ENCODE results near the gene SMTNL2.
"Not testable (repeated sequence)": the region's sequence is repeated elsewhere in the genome, so short reads cannot be mapped to it uniquely, and the experiment has no call there.

SMTNL2 gene

DNA sequence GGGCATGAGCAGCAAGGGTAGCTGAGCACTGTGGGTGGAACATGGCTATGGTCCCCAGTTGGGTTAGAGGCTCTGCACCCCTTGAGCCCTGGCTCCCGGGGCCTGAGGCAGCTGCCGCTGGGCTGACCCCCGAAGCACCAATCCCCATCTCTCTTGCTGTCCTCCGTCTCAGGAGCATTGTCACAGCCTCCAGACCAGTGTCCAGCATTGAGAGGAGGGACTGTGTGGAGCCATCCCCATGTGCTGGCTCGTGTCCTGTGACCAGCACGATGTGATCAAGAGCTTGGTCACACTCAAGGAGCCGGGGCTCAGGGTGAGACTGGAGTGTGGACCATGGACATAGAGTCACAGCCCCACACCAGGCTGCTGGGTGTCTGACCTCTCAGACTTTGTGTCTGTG lies 2.9 kb downstream of the SMTNL2 start:
- no peak for DNase-seq

DNA sequence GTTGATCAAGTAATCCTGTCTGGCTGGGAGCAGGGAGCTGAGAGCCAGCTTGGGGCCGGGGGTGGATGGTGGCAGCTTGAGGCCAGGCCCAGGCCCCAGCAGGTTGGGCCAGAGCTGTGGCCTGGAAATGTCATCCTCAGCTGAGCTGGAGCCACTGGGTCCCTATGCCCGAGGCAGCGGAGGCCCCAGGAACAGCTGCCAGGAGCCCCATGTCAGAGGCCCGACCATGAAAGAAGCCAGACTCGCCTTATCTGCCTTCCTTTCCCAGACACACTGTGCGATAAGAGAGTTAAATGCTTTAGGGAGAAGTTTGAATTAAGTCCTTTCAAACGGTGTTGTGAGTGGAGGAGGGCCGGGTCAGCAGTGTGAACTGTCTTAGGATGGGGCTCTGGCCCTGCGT lies 3.5 kb downstream of the SMTNL2 start:
- no peak for DNase-seq

DNA sequence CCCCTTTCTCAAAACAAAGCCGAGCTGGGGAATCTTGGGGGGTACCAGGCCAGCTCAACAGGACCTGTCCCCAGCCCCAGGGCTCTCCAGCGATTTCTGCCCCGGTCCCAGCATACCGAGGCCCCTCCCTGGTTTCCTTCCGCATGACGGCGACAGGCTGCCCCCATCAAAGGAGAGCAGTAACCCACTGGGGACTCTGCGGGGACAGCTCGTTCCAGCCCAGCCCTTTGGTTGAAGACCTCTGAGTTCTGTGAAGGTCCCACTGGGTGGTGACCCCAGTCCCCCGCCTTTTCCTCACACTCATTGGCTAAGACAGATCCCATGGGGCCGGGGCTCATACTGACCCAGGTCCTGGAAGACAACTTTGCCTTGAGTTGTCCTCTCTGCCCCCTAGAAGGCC lies 4.1 kb downstream of the SMTNL2 start:
- no peak for DNase-seq

DNA sequence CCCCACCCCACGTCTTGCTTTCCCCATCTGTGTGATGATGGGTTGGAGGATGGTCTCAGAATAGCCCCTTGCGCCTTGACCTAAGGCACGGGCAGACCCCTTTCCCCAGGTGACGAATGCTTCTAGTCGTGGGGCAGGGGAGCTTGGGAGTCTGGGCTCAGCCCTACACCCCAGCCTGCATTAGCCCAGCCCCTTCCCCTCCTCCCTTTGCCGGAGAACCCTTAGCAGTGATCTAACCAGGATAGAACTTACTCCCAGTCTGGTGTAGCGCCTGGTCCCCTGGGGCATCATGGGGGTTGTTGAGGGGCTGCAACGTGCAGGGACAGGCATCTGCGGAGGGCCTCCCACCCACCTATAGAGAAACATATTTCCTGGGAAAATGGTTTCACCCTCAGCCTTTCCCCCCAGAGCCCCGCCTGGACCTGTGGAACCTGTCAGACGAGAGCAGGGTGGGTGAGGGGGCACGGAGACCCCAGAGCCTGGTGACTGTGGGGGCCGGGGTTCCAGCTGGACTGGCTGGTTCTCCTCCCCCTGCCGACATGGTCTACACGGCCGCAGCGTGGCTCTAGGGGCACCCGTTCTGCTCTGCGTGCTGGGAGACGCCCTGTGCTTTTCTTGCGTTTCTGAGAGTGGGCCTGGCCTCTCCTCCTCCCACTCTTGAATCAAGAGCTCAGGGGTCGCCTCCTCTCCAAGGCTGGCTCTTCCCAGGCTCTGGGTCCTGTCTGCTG lies 4.7 kb downstream of the SMTNL2 start:
- DNase-seq: no peak

DNA sequence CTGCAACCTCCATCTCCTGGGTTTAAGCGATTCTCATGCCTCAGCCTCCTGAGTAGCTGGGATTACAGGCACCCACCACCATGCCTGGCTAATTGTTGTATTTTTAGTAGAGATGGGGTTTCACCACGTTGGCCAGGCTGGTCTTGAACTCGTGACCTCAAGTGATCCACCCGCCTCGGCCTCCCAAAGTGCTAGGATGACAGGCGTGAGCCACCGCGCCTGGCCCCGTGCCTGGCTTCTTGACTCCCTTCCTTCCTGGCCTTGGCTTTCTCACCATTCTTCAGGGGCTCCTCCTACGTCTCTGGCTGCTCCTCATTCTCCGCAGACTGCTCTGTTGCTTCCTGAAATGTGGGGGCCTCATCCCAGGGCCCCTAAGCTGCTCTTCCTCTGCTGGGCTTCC lies 5.7 kb downstream of the SMTNL2 start:
- not testable (repeated sequence) for DNase-seq

DNA sequence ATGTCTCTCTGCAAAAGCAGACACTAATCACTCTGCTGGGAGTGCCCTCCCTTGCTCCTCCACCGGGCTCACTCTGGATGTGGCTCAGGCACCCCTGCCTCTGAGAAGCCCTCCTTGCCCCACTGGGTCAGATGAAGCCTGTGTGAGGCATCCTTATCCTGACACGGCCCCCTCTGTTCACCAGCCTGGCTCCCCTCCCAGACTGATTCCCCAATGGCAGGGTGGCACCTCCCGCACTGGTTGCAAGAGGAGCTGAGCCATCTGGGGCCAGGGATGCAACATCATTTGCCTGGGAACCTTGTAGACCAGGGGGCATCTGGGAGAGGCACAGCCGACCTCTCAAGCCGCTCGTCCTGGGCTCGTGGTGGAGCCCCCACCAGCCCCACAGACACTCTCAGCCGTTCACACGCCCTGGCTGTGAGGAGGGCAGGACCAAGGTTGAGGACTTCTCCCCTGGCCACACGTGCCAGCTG lies 6.7 kb downstream of the SMTNL2 start:
- DNase-seq: no peak

DNA sequence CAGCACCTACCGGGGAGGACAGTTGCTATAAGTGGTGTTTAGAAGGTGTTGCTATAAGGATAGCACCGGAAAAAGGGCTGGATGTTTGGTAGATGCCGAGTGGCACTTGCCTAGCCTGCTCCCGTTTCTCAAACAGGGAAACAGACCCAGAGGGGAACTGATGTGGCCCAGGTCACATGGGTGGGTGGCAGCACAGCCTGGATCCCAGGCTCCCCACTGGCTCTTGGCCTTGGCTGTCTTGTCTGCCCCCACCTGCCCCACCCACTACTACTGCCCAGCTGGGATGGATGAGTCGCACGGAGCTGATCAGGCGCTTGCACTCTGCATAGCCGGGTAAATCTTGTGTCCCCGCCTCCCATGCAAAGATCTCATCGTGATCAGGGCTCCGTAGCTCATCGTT lies 7.2 kb downstream of the SMTNL2 start:
- no peak for DNase-seq

DNA sequence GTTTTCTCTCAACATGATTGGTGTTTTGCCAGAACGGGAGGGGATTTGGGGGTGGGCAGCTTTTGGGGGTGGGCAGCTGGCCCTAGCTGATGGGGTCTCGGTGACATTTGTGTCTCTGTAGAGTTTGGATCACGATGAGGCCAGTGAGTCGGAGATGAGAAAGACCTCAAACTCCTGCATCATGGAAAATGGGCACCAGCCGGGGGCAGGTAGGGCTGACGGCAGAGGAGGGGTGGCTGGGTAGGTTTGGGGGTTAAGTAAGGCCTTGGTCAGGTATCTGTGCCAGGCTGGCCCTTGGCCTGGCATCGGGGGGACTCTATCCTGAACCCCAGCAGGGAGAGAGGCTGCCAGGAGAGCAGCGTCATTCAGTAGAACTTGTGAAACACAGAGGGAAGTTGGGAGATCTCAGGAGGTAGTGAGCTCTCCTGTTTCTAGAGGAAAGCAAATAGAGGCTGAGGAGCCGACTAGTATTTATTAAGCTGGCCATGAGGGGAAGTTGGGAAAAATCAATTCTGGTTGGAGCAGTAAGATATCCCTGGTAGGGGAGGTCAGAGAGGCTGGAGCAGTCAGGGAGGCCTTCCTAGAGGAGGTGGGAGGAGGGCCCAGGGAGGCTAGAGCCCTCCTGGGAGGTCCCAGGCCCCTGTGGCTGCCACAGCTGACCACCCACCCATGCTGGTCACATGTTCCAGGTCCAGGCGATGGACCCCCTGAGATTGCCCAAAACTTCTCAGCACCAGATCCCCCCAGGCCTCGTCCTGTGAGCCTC lies 8.1 kb downstream of the SMTNL2 start:
- DNase-seq: no peak

DNA sequence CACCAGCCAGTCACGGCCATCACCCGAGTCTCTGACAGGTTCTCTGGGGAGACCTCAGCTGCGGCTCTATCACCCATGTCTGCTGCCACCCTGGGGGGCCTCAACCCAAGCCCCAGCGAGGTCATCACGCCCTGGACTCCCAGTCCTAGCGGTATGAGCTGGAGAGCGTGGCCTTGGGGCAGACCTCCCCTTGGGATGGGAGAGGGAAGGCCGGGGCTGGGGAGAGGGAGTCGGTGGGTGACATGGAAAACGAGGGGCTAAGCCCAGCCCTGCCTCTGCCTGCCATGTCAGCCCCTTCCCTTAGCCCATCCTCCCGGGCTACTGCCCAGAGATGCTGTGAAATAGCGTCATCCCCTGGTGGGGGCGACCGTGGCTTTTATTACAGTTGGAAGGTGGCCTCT lies 8.7 kb downstream of the SMTNL2 start:
- no peak for DNase-seq

DNA sequence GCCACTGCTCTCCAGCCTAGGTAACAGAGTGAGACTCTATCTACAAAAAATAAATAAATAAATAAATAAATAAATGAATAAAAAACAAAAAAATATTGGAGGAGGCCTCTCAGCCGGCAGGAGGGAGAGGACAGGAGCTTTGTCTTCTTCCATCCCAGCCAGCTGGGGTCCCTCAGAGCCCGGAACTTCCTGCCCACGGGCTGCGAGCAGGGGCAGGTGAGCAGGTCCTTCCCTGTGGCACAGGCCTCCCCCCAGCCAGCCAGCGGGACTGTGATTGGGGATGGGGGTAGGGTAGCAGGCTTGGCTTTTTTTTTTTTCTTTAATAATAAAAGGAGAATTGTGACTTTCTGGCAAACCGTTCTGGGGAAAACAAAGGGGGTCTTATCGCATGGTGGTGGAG lies 10.1 kb downstream of the SMTNL2 start:
- no peak for DNase-seq

DNA sequence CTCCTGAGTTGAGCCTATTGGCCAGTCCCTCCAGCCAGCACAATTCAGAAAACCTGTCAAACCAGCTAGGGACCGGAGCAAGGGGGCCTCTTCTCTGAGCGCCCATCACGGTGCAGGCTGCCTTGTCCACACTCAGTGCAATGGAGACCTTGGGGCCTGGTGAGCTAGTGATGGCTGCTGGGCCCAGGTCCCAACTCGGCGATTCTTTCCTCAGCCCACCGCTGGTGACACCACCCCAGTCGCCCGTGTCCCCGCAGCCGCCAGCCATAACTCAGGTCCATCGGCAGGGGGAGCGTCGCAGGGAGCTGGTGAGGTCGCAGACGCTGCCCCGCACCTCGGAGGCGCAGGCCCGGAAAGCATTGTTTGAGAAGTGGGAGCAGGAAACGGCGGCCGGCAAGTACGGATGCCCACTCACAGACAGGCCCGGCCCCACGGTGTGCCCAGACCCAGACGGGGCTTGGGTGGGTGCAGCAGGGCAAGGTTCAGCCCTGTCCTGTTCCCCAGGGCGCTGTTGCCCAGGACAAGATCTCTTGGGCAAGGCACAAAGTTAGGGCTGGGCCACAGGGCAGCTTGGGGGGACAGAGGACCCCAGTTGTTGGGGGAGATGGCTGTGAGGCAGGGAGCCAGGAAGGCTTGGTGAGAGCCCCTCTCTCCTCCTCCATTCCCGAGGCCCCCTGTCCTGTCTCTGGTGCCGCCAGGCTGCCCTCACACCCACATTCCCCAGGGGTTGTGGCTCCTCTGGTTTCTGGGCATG lies 10.8 kb downstream of the SMTNL2 start:
- DNase-seq: no peak

DNA sequence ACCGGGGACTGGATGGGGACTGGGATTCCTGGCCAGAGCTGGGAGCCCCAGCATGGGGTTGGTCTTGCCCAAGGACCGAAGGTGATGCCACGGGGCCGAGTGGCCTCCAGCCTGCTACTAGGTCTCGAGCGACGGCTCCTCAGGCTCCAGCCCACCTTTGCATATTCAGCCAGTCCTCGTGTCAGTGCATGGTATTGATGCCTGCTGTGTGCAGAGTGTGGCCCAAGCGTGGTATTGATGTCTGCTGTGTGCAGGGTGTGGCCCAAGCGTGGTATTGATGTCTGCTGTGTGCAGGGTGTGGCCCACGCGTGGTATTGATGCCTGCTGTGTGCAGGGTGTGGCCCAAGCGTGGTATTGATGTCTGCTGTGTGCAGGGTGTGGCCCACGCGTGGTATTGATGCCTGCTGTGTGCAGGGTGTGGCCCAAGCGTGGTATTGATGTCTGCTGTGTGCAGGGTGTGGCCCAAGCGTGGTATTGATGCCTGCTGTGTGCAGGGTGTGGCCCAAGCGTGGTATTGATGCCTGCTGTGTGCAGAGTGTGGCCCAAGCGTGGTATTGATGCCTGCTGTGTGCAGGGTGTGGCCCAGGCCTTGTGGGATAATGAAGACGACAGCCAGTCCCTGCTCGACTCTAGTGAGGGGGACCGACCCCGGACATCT lies 11.5 kb downstream of the SMTNL2 start:
- not testable (repeated sequence) for DNase-seq

DNA sequence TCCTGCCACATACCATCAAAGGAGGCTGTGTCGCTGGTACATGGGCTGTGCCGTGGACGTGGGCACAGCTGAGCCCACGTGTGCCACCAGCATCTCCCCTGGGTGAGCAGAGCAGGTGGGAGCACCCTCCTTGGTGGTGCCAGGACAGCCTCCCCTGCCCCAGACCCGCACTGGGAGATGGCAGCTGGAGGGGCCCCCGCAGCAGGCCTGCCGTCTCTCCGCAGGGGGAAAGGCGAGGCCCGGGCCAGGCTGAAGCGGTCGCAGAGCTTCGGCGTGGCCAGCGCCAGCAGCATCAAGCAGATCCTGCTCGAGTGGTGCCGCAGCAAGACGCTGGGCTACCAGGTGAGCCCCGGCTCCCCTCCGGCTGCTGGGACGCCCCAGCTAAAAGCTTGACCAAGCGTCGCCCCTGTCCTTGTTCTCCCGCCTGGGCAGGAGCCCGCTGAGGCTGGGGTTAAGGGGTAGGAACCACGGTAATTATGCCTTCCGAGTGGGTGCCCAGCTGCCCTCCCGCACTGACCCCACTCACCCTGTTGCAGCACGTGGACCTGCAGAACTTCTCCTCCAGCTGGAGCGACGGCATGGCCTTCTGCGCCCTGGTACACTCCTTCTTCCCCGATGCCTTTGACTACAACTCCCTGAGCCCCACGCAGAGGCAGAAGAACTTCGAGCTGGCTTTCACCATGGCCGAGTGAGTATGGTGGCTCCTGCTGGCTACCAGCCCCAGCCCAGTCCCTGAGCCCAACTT lies 12.5 kb downstream of the SMTNL2 start:
- no peak for DNase-seq

DNA sequence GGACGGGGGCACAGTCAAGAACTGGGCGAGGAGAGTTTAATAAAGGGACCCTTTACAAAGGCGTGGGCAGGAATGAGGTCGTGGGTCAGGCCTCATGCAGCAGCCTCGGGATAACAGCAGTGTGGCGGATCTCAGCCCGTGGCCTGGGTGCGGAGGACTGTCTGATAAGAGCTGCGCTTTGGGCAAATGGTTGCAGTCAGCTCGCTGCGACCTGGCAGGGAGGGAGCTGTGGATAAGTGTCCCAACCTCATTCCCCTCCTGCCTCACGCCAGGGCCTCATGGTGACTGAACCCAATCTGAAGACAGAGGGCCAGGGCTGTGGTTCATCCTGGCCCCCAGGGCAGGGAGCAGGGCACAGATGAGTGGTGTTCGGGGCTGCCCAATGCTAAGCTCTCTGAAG lies 13.6 kb downstream of the SMTNL2 start:
- no peak for DNase-seq

DNA sequence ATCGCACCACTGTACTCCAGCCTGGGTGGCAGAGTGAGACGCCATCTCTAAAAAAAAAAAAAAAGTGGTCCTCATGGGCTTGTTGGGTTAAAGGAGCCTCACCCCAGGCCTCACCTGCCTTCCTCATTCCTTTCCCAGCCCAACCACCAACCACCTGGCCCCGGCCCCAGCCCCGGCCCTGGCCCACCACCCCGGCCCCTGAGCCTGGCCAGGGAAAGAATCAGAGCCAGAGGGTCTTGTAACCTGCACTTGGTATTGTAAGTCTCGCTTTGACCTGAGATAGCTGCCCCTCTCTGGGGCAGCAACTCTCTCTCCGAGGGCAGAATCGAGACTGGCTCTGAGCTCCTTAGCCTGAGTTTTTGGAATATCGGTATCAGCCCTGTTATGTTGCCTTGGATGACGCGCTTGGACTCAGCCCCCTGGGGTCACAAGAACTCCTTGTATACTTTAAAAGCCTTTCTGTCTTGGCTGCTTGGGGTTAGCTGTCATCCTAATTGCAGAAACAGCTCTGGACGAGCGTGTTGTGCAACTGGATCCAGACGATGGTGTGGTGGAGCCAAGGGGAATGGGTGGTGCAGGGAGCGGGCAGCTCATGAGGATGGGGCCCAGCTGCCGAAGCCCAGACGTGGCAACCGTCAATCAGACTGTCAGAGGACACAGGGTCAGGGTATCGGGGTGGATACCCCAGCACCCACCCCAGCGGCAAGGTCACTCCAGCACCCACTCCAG lies 14.6 kb downstream of the SMTNL2 start:
- DNase-seq: no peak

DNA sequence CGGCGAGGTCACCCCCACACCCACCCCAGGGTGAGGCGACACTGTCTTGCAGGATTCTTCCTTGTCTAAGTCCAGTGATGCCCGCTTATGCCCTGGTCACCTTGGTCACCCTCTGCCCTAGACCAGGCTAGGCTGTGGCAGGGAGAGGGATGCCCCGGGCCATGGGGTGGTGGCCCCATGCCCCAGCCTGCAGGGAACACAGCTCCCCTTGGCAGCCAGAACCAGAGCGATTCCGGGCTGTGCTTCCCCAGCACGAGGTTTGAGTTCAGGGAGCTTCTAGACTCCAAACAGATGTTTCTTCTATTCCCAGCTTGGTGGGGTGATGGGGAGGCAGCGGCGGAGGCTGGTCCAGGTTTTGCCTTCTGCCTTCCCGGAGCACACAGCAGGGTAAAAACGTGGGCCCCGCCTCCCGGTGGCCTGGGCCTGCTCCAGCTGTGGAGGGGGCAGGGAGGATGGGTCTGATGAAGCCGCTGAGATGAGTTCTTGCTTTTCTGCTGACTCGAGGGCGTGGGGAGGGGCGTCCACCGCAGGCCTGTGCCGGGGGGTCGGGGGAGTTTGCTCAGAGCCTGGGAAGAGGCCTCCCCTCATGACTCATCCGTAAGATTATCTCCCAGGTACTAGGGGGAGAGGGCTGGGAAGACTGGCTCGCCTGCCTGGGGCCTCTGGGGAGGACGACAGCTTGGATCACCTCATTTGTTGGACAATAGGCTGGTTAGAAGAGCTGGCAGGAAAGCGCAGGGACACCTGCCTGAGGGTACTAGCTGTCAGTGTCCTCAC lies 15.4 kb downstream of the SMTNL2 start:
- no peak for DNase-seq

DNA sequence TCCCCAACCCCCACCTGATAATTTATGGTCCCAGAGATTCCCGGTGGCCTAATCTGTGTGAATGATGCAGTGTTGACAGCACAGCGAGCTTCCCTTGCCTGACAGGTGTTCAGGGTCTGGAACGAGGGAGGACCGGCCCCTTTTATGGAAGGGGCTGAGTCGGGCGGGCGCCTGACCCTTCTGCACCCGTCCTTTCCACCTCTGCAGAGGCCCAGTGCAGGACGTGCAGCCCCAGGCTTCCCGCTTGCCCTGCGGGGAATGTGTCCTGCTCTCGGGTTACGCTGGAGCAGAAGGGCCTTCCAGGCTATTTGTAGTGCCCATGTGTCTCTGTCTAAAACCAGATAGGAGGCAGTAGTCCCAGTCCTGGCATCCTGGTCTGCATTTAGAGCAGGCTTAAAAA lies 16.2 kb downstream of the SMTNL2 start:
- no peak for DNase-seq

DNA sequence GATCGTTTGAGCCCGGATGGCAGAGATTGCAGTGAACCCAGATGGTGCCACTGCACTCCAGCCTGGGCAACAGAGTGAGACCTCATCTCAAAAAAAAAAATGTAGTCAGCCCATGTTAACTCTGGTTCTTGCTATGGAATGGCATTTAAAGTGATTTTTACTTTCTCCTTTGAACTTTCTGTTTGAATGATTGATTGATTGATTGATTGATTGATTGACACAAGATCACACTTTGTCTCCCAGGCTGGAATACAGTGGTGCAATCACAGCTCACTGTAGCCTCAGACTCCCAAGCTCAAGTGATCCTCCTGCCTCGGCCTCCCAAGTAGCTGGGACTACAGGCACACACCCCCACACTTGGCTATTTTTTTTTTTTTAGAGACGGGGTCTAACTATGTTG lies 17.0 kb downstream of the SMTNL2 start:
- DNase-seq: no peak

DNA sequence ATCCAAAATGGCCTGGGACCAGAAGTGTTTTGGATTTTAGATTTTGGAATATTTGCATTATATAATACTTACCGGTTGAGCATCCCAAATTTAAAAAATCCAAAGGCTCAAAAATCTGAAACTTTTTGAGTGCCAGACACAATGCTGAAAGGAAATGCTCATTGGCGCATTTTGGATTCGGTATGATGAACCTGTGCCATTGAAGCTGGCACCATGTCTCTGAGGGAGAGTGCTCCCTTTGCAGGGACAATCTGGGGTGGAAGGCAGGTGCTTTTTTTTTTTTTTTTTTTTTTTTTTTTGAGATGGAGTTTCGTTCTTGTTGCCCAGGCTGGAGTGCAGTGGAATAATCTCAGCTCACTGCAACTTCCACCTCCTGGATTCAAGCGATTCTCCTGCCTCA lies 17.7 kb downstream of the SMTNL2 start:
- no peak for DNase-seq

DNA sequence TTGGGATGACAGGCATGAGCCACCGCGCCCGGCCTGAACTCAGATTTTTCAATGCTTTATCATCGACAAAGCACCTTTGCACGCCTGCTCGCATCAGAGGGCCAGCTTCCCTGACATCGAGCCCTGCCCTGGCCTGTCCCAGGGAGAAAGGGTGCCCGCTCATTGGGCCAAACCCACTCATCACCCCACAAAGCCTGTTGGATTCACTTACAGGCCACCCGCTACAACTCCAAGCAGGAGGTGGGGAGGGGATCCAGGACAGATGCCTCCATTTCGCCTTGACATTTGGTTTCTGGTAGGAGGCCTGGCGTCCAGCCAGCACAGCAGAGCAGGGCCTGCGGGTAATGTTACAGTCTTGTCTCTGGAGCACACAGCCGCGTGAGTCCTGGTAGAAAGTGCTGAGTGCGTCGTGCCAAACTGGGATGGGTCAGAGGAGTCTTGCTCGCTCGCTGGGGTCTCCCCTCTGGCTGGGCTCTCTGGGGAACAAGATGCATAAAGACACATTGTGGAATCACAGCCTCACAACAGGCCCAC lies 19.8 kb downstream of the SMTNL2 start:
- DNase-seq: no peak

DNA sequence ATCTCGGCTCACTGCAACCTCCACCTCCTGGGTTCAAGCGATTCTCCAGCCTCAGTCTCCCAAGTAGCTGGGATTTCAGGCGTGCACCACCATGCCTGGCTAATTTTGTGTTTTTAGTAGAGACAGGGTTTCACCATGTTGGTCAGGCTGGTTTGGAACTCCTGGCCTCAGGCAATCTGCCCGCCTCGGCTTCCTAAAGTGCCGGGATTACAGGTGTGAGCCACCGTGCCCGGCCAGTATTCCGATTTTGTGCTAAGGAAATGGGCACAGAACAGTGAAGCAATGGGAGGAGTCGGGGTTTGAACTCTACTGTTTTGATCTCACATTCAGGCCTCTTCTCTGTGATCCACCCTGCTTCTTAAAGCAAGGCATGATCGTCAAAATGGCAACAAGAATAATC lies 20.4 kb downstream of the SMTNL2 start:
- not testable (repeated sequence) for DNase-seq

Data from KG1 (cell line).